Thymus (tissue), 14 donors: ENCODE data around the gene TUT4. TPM values are rescaled to one million over a fixed set of nuclear protein-coding genes. Genes with fewer than 3 reads are reported as not detected.

Source experiments
- DNase-seq, 9 donors: peaks; one replicate each; pipeline ENCODE4 v3.0.0-alpha.2; 2013; ENCODE audit warnings: low spot score in 9 of 9, low read depth in 6 of 9, missing footprints in 1 of 9
- H3K27ac ChIP-seq, 2 donors: one replicate each; pipeline ENCODE4 v1.5.1; 2013; ENCODE audit warnings: control low read depth in 1 of 2, low read depth in 1 of 2, low read length in 1 of 2, mild to moderate bottlenecking in 1 of 2, moderate library complexity in 1 of 2
- H3K27me3 ChIP-seq, 2 donors: one replicate each; pipeline ENCODE4 v1.5.1; 2013; ENCODE audit warnings: low read length in 1 of 2; ENCODE audit not compliant: control insufficient read depth in 2 of 2, insufficient read depth in 1 of 2
- H3K36me3 ChIP-seq, 2 donors: one replicate each; pipeline ENCODE4 v1.5.1; 2013; ENCODE audit warnings: low read length in 1 of 2, mild to moderate bottlenecking in 1 of 2, moderate library complexity in 1 of 2; ENCODE audit not compliant: control insufficient read depth in 2 of 2, insufficient read depth in 2 of 2
- H3K4me1 ChIP-seq, 2 donors: one replicate each; pipeline ENCODE4 v1.5.1; 2013; ENCODE audit warnings: low read length in 2 of 2; ENCODE audit not compliant: control insufficient read depth in 2 of 2, insufficient read depth in 2 of 2
- H3K4me3 ChIP-seq, 2 donors: one replicate each; pipeline ENCODE4 v1.5.1; 2013; ENCODE audit warnings: low read length in 2 of 2, control low read depth in 1 of 2, mild to moderate bottlenecking in 1 of 2
- H3K9me3 ChIP-seq, 2 donors: one replicate each; pipeline ENCODE4 v1.5.1; 2013; ENCODE audit warnings: low read length in 1 of 2, mild to moderate bottlenecking in 1 of 2; ENCODE audit not compliant: control insufficient read depth in 2 of 2, insufficient read depth in 1 of 2
- WGBS: extraction: QIAGEN DNeasy Blood & Tissue Kit; methylation state at CpG from one replicate; pipeline ENCODE4 v1.1.7; 2013; 5-methylcytosine and 5-hydroxymethylcytosine counted together
- long read RNA-seq, 10 donors: transcript quantifications; one replicate each; lab custom pipeline, GENCODE V29; 2026
- polyA plus RNA-seq: library from polyadenylated mRNA; stranded (reverse); fragments of 200-250 nt; gene quantifications from one replicate; pipeline ENCODE4 v1.2.3, GENCODE V29; 2013
- total RNA-seq: library from RNA; stranded (reverse); fragments of 120-200 nt; gene quantifications from one replicate; pipeline ENCODE4 v1.2.4, GENCODE V29; 2013
- donor health status: healthy.

TUT4 gene, protein sequence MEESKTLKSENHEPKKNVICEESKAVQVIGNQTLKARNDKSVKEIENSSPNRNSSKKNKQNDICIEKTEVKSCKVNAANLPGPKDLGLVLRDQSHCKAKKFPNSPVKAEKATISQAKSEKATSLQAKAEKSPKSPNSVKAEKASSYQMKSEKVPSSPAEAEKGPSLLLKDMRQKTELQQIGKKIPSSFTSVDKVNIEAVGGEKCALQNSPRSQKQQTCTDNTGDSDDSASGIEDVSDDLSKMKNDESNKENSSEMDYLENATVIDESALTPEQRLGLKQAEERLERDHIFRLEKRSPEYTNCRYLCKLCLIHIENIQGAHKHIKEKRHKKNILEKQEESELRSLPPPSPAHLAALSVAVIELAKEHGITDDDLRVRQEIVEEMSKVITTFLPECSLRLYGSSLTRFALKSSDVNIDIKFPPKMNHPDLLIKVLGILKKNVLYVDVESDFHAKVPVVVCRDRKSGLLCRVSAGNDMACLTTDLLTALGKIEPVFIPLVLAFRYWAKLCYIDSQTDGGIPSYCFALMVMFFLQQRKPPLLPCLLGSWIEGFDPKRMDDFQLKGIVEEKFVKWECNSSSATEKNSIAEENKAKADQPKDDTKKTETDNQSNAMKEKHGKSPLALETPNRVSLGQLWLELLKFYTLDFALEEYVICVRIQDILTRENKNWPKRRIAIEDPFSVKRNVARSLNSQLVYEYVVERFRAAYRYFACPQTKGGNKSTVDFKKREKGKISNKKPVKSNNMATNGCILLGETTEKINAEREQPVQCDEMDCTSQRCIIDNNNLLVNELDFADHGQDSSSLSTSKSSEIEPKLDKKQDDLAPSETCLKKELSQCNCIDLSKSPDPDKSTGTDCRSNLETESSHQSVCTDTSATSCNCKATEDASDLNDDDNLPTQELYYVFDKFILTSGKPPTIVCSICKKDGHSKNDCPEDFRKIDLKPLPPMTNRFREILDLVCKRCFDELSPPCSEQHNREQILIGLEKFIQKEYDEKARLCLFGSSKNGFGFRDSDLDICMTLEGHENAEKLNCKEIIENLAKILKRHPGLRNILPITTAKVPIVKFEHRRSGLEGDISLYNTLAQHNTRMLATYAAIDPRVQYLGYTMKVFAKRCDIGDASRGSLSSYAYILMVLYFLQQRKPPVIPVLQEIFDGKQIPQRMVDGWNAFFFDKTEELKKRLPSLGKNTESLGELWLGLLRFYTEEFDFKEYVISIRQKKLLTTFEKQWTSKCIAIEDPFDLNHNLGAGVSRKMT (N-terminal part only)
- total RNA-seq, result 40.2 TPM
- polyA plus RNA-seq, result 91.7 TPM
- long read RNA-seq, donor 1, result 0 reads
- long read RNA-seq, donor 2, transcript TUT4-207 (3 exons, 775 nt), result major isoform, 5 of 27 reads
- long read RNA-seq, donor 2, partial matches to known transcripts, result 20 of 27 reads
- long read RNA-seq, donor 2, other reads (novel, unspliced or antisense), result 0 of 27 reads
- long read RNA-seq, donor 3, partial matches to known transcripts, result 0 of 7 reads
- long read RNA-seq, donor 3, other reads (novel, unspliced or antisense), result 0 of 7 reads
- long read RNA-seq, donor 4, partial matches to known transcripts, result 0 of 3 reads
- long read RNA-seq, donor 4, other reads (novel, unspliced or antisense), result 0 of 3 reads
- long read RNA-seq, donor 5, full-length matches to known transcripts, result 8 of 30 reads
- long read RNA-seq, donor 5, partial matches to known transcripts, result 22 of 30 reads
- long read RNA-seq, donor 5, other reads (novel, unspliced or antisense), result 0 of 30 reads
- long read RNA-seq, donor 6, transcript TUT4-207 (3 exons, 775 nt), result major isoform, 5 of 38 reads
- long read RNA-seq, donor 6, partial matches to known transcripts, result 32 of 38 reads
- long read RNA-seq, donor 6, other reads (novel, unspliced or antisense), result 0 of 38 reads
- long read RNA-seq, donor 7, partial matches to known transcripts, result 0 of 3 reads
- long read RNA-seq, donor 7, other reads (novel, unspliced or antisense), result 0 of 3 reads
- long read RNA-seq, donor 8, result 0 reads
- long read RNA-seq, donor 9, partial matches to known transcripts, result 18 of 46 reads
- long read RNA-seq, donor 9, other reads (novel, unspliced or antisense), result 22 of 46 reads
- long read RNA-seq, donor 10, partial matches to known transcripts, result 6 of 7 reads
- long read RNA-seq, donor 10, other reads (novel, unspliced or antisense), result 0 of 7 reads

DNA sequence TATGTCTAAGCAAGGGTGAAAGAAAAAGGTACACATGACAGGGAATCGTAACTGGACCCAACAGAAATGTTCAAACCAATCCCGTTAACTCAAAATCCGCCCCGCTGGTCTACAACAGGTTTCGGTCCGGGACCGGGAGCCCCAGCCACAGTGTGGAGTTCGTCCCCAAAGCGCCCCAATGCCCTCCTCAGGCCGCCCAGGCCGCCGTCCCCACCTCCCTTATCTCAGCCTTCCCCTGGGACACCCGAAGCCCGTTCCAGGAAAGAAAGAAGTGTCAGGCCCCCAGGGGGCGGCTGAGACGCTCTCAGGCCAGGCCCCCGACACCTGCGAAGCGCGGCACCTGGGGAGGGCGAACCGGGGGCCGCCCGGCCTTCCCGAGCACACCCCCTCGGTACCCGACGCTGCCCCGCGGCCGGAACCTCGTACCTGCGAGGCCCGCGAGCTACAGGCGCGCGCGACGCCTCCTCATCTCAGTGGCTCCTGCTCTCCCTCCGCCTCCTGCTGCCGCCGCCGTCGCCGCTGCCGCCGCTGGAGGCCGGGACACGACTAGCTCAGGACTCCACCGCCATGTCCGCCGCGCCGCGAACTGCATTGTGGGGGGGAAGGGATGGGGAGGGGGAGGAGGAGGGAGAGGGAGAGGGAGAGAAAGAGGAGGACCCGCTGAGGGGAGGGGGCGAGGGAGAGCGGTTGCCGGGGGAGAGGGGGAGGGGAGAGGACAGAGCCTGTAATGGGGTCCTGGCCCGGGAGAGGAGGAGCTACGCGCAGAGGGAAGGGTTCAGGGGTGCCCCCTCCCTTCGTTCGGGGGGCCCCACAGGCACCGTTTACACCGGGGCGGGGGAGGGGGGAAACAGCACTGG is at the start of gene TUT4:
TUT4 (minus strand) TSS at position 588 of the 857 bp plus-strand sequence. CDS start 26,812 bp downstream, outside the sequence.
- H3K4me1 ChIP-seq, result peaks cover 9 to 19% of the 10 kb centered on the region in 2 donors
- peak in 8 of 9 donors; percentile 54 to 92 (median 80) for DNase-seq
- no peaks in the 10 kb centered on the region for H3K9me3 ChIP-seq
- peak within 1 kb of the TSS; percentile 96 to 97 for H3K27ac ChIP-seq
- H3K36me3 ChIP-seq, result no peaks in the 10 kb centered on the region
- H3K4me3 ChIP-seq, result peak within 1 kb of the TSS; percentile 70 to 85
- H3K27me3 ChIP-seq, result no peaks in the 10 kb centered on the region
- under 1% methylated on average over 68 of the region's 68 CpGs for WGBS

DNA sequence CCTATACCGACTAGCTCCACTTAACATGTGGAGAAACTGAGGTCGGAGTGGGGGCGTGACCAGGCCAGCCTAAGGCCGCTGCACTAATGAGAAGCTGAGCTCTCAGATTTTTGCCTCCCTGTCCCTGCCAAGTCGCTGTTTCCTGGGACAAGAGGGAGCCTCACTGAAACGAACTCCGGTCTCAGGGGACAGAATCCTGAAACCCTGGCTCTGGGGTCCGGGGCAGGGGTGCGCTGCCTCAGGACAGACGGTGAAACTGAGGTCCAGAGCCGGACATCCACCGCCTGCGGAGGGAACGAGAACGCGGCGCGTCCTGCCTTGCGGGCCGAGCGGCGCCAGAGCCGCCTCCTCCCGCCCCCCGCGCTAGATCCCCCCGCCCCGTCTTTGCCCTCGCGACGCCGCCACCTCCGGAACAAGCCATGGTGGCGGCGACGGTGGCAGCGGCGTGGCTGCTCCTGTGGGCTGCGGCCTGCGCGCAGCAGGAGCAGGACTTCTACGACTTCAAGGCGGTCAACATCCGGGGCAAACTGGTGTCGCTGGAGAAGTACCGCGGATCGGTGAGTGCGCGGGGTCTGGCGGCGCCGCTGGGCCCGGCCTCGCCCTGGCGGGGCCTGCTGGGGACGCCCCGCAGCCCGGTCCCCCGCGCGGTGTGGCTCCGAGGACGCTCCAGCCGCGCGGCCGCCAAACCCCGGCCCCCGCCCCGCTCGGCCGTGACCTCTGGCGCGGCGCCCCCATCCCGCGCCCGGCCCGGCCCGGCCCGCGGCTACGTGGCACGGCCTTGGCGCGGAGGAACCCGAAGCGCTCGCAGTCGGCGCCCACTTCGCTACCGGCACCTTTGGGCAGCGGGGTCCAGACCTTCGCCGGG is 49.3 kb upstream of the TUT4 start, which contains the start of gene GPX7:
GPX7 (plus strand) TSS at position 381 of the 865 bp plus-strand sequence; CDS start at position 420, 39 bp downstream.
- H3K9me3 ChIP-seq, result no peaks in the 10 kb centered on the region
- H3K4me3 ChIP-seq, result peak within 1 kb of the TSS; percentile 59 to 71
- DNase-seq, result peak in 6 of 9 donors; percentile 30 to 75 (median 48)
- peak within 1 kb of the TSS in 1 of 2 donors; percentile 61 for H3K27ac ChIP-seq
- no peaks in the 10 kb centered on the region for H3K27me3 ChIP-seq
- peaks cover 4 to 10% of the 10 kb centered on the region in 2 donors for H3K36me3 ChIP-seq
- peaks cover 14 to 19% of the 10 kb centered on the region in 2 donors for H3K4me1 ChIP-seq
- 2% methylated on average over 97 of the region's 97 CpGs for WGBS

DNA sequence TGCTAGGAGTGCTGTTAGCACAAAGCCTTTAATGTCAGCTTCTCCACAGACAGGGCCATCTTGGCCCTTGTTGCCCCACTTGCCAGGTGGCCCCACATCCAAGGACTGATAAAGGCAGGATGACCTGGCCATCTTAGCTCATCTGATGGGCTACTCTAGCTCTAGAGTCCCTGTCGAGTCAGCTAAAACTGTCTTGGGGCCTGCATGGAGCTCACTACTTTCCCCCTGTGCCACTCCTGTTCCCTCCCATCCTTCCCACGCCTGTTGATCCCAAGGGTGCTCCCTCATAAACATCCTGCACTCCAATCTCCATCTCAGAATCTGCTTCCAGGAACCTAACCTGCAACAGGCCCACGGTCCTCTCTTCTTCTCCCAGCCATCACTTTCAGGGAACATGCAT is 48.6 kb upstream of the TUT4 start:
- Histone ChIP-seq H3K4me3 (peak overlapping the region; percentile 59 to 71), H3K9me3 (no peaks in the 10 kb centered on the region), H3K27me3 (no peaks in the 10 kb centered on the region), H3K27ac (no peak overlapping the region), H3K36me3 (peaks cover 0 to 3% of the 10 kb centered on the region in 2 donors), H3K4me1 (peaks cover 14 to 19% of the 10 kb centered on the region in 2 donors)
- WGBS, result 95% methylated on average over 3 of the region's 3 CpGs
- DNase-seq, result peak in 1 of 9 donors; percentile 5

DNA sequence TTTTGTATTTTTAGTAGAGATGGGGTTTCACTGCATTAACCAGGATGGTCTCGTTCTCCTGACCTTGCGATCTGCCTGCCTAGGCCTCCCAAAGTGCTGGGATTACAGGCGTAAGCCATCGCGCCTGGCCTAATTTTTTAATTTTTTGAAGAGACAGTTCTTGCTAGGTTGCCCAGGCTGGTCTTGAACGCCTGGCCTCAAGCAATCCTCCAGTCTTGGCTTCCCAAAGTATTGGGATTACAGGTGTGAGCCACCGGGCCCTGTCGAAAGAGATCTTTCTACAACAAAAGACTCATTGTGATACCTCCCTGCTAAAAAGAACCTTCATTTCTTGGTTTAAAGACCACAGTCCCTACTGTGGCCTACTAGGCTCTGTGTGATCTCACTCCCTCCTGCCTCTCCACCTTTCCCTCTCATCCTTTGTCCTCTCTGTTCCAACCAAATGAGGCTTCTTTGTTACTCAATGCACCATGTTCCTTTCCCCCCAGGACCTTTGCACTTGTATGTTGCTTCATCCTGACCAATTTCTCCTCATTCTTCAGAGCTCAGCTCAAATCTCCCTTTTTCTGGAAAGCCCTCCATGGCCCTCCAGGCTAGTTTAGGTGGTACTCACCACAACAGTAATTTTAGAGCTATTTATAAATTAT is 47.8 kb upstream of the TUT4 start:
- Histone ChIP-seq H3K27me3 (no peaks in the 10 kb centered on the region), H3K27ac (no peak overlapping the region), H3K36me3 (peaks cover 0 to 2% of the 10 kb centered on the region in 2 donors), H3K9me3 (no peaks in the 10 kb centered on the region), H3K4me3 (no peak overlapping the region), H3K4me1 (peaks cover 14 to 19% of the 10 kb centered on the region in 2 donors)
- DNase-seq, result no peak
- 98% methylated on average over 8 of the region's 8 CpGs for WGBS

DNA sequence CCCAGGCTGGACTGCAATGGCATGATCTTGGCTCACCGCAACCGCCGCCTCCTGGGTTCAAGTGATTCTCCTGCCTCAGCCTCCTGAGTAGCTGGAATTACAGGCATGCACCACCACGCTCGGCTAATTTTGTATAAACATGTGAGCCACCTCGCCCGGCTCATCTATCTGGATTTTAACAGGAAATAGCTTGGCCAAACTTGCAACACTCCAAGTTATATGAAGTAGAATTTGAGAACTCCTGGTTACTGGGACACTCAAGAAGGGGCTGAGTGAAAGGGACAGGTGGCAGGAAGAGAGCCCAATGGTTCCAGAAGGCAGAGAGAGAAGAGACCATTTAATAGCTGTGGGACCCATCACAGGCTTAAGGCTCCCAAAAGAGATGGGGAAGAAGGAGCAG is 46.3 kb upstream of the TUT4 start:
- Histone ChIP-seq H3K4me1 (peaks cover 14 to 19% of the 10 kb centered on the region in 2 donors), H3K9me3 (no peaks in the 10 kb centered on the region), H3K27ac (no peak overlapping the region), H3K27me3 (no peaks in the 10 kb centered on the region), H3K36me3 (peaks cover 0 to under 1% of the 10 kb centered on the region in 2 donors), H3K4me3 (no peak overlapping the region)
- WGBS, result 94% methylated on average over 7 of the region's 7 CpGs
- no peak for DNase-seq

DNA sequence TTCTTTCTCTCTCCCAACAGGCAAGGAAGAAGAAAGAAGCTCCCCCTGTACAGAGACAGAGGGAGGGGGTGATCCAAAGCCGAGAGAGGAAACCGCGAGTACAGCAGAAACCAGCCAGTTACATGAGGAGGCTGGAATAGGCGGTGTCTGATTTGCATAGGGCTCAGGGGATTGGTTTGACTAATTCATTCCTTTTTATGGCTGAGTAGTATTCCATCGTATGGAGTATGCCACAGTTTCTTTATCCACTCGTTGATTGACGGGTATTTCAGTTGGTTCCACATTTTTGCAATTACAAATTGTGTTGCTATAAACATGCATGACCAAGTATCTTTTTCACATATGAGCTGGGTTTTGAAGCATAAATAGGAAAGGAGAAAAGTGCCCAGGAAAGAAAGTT is 45.8 kb upstream of the TUT4 start:
- H3K4me3 ChIP-seq, result no peak overlapping the region
- DNase-seq, result no peak
- no peak overlapping the region for H3K27ac ChIP-seq
- peaks cover 14 to 19% of the 10 kb centered on the region in 2 donors for H3K4me1 ChIP-seq
- 97% methylated on average over 7 of the region's 7 CpGs for WGBS
- H3K36me3 ChIP-seq, result no peaks in the 10 kb centered on the region
- H3K27me3 ChIP-seq, result no peaks in the 10 kb centered on the region
- H3K9me3 ChIP-seq, result no peaks in the 10 kb centered on the region
